Mesenchymal stem cell (in vitro differentiated cells and primary cell): ENCODE data around the gene CNOT1.

ENCODE experiments used
- DNase-seq: peaks from one replicate; pipeline ENCODE4 v3.0.0-alpha.2; 2013
- H2AFZ ChIP-seq: one replicate; pipeline ENCODE4 v1.6.1; 2013; ENCODE audit warnings: low read depth, mild to moderate bottlenecking, control low read depth, inconsistent platforms, low read length, moderate library complexity
- H2AK5ac ChIP-seq: 2 replicates; pipeline ENCODE4 v1.6.1; 2013; ENCODE audit warnings: low read length, moderate library complexity, mild to moderate bottlenecking, inconsistent platforms; ENCODE audit not compliant: severe bottlenecking
- H2BK120ac ChIP-seq: one replicate; pipeline ENCODE4 v1.6.1; 2013; ENCODE audit warnings: low read depth, mild to moderate bottlenecking, inconsistent platforms, low read length, moderate library complexity
- H2BK12ac ChIP-seq, 2 experiments: one replicate each; pipeline ENCODE4 v1.6.1; 2013; ENCODE audit warnings: inconsistent platforms in 2 of 2, low read length in 2 of 2, mild to moderate bottlenecking in 2 of 2, moderate library complexity in 2 of 2, control low read depth in 1 of 2
- H2BK15ac ChIP-seq: one replicate; pipeline ENCODE4 v1.6.1; 2013; ENCODE audit warnings: mild to moderate bottlenecking, low read depth, inconsistent platforms; ENCODE audit not compliant: poor library complexity, severe bottlenecking
- H2BK5ac ChIP-seq: 2 replicates; pipeline ENCODE4 v1.6.1; 2013; ENCODE audit warnings: low read depth, mild to moderate bottlenecking, low read length, control low read depth, inconsistent platforms; ENCODE audit not compliant: poor library complexity, severe bottlenecking
- H3K14ac ChIP-seq, 2 experiments: one replicate each; pipeline ENCODE4 v1.6.1; 2013; ENCODE audit warnings: inconsistent platforms in 2 of 2, low read length in 2 of 2, control low read depth in 1 of 2, mild to moderate bottlenecking in 1 of 2, moderate library complexity in 1 of 2
- H3K18ac ChIP-seq, 2 experiments: one replicate each; pipeline ENCODE4 v1.6.1; 2013; ENCODE audit warnings: inconsistent platforms in 2 of 2, low read length in 2 of 2, control low read depth in 1 of 2, low read depth in 1 of 2, mild to moderate bottlenecking in 1 of 2
- H3K23ac ChIP-seq, 2 experiments: one replicate each; pipeline ENCODE4 v1.6.1; 2013; ENCODE audit warnings: inconsistent platforms in 2 of 2, low read length in 2 of 2, mild to moderate bottlenecking in 2 of 2, moderate library complexity in 2 of 2, control low read depth in 1 of 2
- H3K27ac ChIP-seq: 2 replicates; pipeline ENCODE4 v1.5.1; 2013; ENCODE audit warnings: mild to moderate bottlenecking, moderate library complexity, low read length, control low read depth, inconsistent platforms; ENCODE audit not compliant: poor library complexity, severe bottlenecking
- H3K27me3 ChIP-seq, 2 experiments: 2 replicates each; pipeline versions ENCODE4 v1.6.1 to v1.7.0; 2013; ENCODE audit warnings: low read length in 2 of 2, mild to moderate bottlenecking in 2 of 2, moderate library complexity in 2 of 2, control low read depth in 1 of 2, inconsistent platforms in 1 of 2; ENCODE audit not compliant: control insufficient read depth in 1 of 2, insufficient read depth in 1 of 2
- H3K36me3 ChIP-seq, 2 experiments: 2 replicates each; pipeline versions ENCODE4 v1.6.1 to v1.7.0; 2013; ENCODE audit warnings: low read length in 2 of 2, control low read depth in 1 of 2, inconsistent platforms in 1 of 2, low read depth in 1 of 2, mild to moderate bottlenecking in 1 of 2; ENCODE audit not compliant: insufficient read depth in 2 of 2, control insufficient read depth in 1 of 2
- H3K4ac ChIP-seq, 2 experiments: one replicate each; pipeline ENCODE4 v1.6.1; 2013; ENCODE audit warnings: inconsistent platforms in 2 of 2, low read length in 2 of 2, mild to moderate bottlenecking in 2 of 2, moderate library complexity in 2 of 2, control low read depth in 1 of 2, low read depth in 1 of 2
- H3K4me1 ChIP-seq: 2 replicates; pipeline ENCODE4 v1.6.1; 2013; ENCODE audit warnings: low read depth, low read length, control low read depth; ENCODE audit not compliant: control insufficient read depth, insufficient read depth
- H3K4me2 ChIP-seq: 2 replicates; pipeline ENCODE4 v1.6.1; 2013; ENCODE audit warnings: low read length, mild to moderate bottlenecking, inconsistent platforms; ENCODE audit not compliant: poor library complexity, severe bottlenecking
- H3K4me3 ChIP-seq, 2 experiments: 2 replicates each; pipeline versions ENCODE4 v1.5.1 to v1.7.0; 2013; ENCODE audit warnings: low read length in 2 of 2, mild to moderate bottlenecking in 2 of 2, control low read depth in 1 of 2, low read depth in 1 of 2; ENCODE audit not compliant: insufficient read depth in 1 of 2
- H3K79me1 ChIP-seq: replicated peaks from 2 replicates; pipeline ENCODE4 v1.6.1; 2013; ENCODE audit warnings: mild to moderate bottlenecking, control low read depth, low read length, inconsistent platforms; ENCODE audit not compliant: poor library complexity, severe bottlenecking
- H3K9ac ChIP-seq: 2 replicates; pipeline ENCODE4 v1.7.0; 2013; ENCODE audit warnings: mild to moderate bottlenecking, low read length, moderate library complexity
- H3K9me3 ChIP-seq: 2 replicates; pipeline ENCODE4 v1.7.0; 2013; ENCODE audit warnings: mild to moderate bottlenecking, low read length; ENCODE audit not compliant: control insufficient read depth
- H4K8ac ChIP-seq: one replicate; pipeline ENCODE4 v1.6.1; 2013; ENCODE audit warnings: inconsistent platforms, mild to moderate bottlenecking, low read length, moderate library complexity
- H4K91ac ChIP-seq: one replicate; pipeline ENCODE4 v1.6.1; 2013; ENCODE audit warnings: mild to moderate bottlenecking, low read length, inconsistent platforms
- WGBS: methylation state at CpG from one replicate; pipeline ENCODE4 v1.1.7; 2013; ENCODE audit warnings: mixed read lengths; 5-methylcytosine and 5-hydroxymethylcytosine counted together

CNOT1 gene

GRCh38 chr16:58507195-58507962 is 122.2 kb downstream of the CNOT1 start:
- Histone ChIP-seq H3K27ac (no peak overlapping the region), H2BK5ac (no peak overlapping the region), H3K18ac (no peak overlapping the region), H3K14ac (no peak overlapping the region), H3K36me3 (peaks cover 0 to 51% of the 10 kb centered on the region in 2 experiments), H4K91ac (no peak overlapping the region), H2BK12ac (no peak overlapping the region), H3K4me3 (no peak overlapping the region), H2AK5ac (no peak overlapping the region), H3K4ac (no peak overlapping the region), H3K27me3 (peaks cover 0 to 12% of the 10 kb centered on the region in 2 experiments), H3K4me1 (peaks cover 8% of the 10 kb centered on the region), H2BK120ac (no peak overlapping the region), H2BK15ac (no peak overlapping the region), H4K8ac (no peak overlapping the region), H3K4me2 (no peak overlapping the region), H2AFZ (no peak overlapping the region), H3K9ac (no peak overlapping the region), H3K23ac (no peak overlapping the region), H3K79me1 (peaks cover 5% of the 10 kb centered on the region), H3K9me3 (no peaks in the 10 kb centered on the region)
- WGBS: 77% methylated on average over 14 of the region's 15 CpGs
- DNase-seq: no peak

- no peak overlapping the region for H3K27ac ChIP-seq
- no peak overlapping the region for H2AFZ ChIP-seq
- H3K36me3 ChIP-seq: peaks cover 0 to 42% of the 10 kb centered on the region in 2 experiments
- H2BK120ac ChIP-seq: no peak overlapping the region
- H3K4me3 ChIP-seq: no peak overlapping the region
- no peak overlapping the region for H2BK5ac ChIP-seq
- peaks cover 2% of the 10 kb centered on the region for H3K79me1 ChIP-seq
- H4K91ac ChIP-seq: no peak overlapping the region
- no peak for DNase-seq
- H3K23ac ChIP-seq: no peak overlapping the region
- no peak overlapping the region for H3K14ac ChIP-seq
- H3K4me2 ChIP-seq: no peak overlapping the region
- H3K4me1 ChIP-seq: peaks cover 9% of the 10 kb centered on the region
- H3K9me3 ChIP-seq: no peaks in the 10 kb centered on the region
- H3K18ac ChIP-seq: no peak overlapping the region
- H2BK12ac ChIP-seq: no peak overlapping the region
- peaks cover 0 to 20% of the 10 kb centered on the region in 2 experiments for H3K27me3 ChIP-seq
- no peak overlapping the region for H2AK5ac ChIP-seq
- H3K4ac ChIP-seq: no peak overlapping the region
- H3K9ac ChIP-seq: no peak overlapping the region
- H4K8ac ChIP-seq: no peak overlapping the region
- no peak overlapping the region for H2BK15ac ChIP-seq
- WGBS: 88% methylated on average over 20 of the region's 20 CpGs
Observed at GRCh38 chr16:58506241-58507194, 123.1 kb downstream of the CNOT1 start.

DNA sequence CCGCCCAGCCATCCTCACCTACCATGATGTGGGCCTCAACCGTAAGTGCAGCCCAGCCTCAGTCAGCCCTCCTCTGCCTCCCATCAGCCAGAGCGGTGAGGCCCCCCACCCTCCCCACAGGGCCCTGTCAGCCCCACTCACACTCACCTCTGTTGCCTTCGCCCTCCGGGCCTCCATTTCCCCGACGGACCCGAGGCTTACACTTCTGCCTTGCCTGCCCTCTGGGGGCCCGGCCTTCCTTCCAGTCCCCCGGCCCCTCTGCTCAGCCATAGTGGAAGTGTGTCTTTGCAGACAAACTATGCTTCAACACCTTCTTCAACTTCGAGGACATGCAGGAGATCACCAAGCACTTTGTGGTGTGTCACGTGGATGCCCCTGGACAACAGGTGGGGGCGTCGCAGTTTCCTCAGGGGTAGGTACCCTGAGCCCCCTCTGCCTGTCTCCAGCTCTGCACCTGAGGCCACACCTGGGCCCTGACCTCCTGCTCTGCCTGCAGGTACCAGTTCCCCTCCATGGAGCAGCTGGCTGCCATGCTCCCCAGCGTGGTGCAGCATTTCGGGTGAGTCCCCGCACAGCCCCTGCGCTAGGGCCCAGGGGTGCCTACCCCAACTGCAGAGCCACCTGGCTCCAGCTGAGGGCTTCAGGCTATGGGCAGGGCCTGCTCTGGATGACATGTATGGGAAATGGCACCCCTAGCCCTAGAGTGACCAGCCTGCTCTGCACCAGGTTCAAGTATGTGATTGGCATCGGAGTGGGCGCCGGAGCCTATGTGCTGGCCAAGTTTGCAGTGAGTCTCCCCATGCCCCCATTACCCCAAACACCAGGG is 125.5 kb downstream of the CNOT1 start:
- no peak overlapping the region for H3K18ac ChIP-seq
- H3K9me3 ChIP-seq: no peaks in the 10 kb centered on the region
- H2BK5ac ChIP-seq: no peak overlapping the region
- H2BK15ac ChIP-seq: no peak overlapping the region
- H2BK12ac ChIP-seq: no peak overlapping the region
- H3K27me3 ChIP-seq: peaks cover 0 to 32% of the 10 kb centered on the region in 2 experiments
- no peak overlapping the region for H2BK120ac ChIP-seq
- H3K23ac ChIP-seq: no peak overlapping the region
- peaks cover 8% of the 10 kb centered on the region for H3K79me1 ChIP-seq
- H4K91ac ChIP-seq: peak overlapping the region; percentile 52
- H2AFZ ChIP-seq: no peak overlapping the region
- no peak overlapping the region for H3K9ac ChIP-seq
- DNase-seq: no peak
- H3K4me2 ChIP-seq: no peak overlapping the region
- no peak overlapping the region for H3K4ac ChIP-seq
- 93% methylated on average over 21 of the region's 21 CpGs for WGBS
- H3K27ac ChIP-seq: no peak overlapping the region
- H3K4me1 ChIP-seq: peaks cover 29% of the 10 kb centered on the region
- peaks cover 0 to 23% of the 10 kb centered on the region in 2 experiments for H3K36me3 ChIP-seq
- no peak overlapping the region for H3K4me3 ChIP-seq
- no peak overlapping the region for H4K8ac ChIP-seq
- no peak overlapping the region for H2AK5ac ChIP-seq
- H3K14ac ChIP-seq: no peak overlapping the region
